HG02840 (cell line): ENCODE results near the gene ITPRID2.

Experiments
- ATAC-seq: cut with Tn5 transposase; IDR thresholded peaks from one replicate; pipeline ENCODE4 v1.9.1; 2021; ENCODE audit warnings: mild to moderate bottlenecking, moderate library complexity, moderate number of reproducible peaks; ENCODE audit not compliant: unreplicated experiment, low FRiP score

Gene ITPRID2

DNA sequence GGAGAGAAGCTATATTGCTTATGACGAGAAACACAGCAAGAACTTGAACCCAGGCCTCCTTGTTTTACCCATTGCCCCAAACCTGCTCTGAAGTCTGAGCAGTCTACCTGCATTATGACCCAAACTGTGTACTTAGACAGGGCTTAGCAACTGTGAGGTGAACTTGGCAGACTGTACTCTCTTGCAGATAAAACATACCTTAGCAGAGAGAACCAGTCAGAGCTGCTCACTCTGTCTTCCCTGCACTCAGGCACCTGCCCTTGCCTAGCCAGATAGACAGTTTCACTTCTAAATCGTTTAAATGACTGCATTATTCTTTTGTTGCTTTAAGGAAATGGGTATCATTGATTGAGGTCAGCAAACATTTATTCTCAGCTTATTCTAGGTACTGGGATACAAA is 20.3 kb downstream of the ITPRID2 start:
- no peak for ATAC-seq

- no peak for ATAC-seq
These were observed 23.6 kb downstream of the ITPRID2 start for GRCh38 chr2:181915102-181915501.

- ATAC-seq = no peak
These were observed 25.5 kb downstream of the ITPRID2 start for GRCh38 chr2:181916726-181917718.

GRCh38 chr2:181918188-181918587 is 26.7 kb downstream of the ITPRID2 start:
- no peak for ATAC-seq

- no peak for ATAC-seq
These were observed 31.6 kb downstream of the ITPRID2 start for GRCh38 chr2:181923121-181923520.

GRCh38 chr2:181924336-181924735 is 32.8 kb downstream of the ITPRID2 start:
- ATAC-seq = no peak

DNA sequence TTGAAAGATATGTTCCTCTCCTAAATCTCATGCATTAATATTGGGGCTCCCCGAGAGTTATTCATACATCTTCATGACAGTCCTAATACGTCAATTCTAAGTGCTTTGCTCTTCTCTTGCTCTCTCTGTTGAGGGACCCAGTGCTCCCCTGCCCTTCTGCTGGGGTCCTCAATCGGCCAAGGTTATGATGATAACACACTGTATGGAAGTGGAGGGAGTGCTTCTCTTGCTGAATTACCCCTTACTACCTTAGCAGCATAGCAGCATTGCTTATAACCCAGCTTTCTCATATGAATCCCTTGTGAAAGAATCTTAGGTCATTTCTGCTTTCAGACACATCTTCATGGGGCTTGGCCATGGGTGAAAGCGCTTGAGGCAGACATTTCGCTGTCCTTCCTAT is 43.2 kb downstream of the ITPRID2 start:
- no peak for ATAC-seq

DNA sequence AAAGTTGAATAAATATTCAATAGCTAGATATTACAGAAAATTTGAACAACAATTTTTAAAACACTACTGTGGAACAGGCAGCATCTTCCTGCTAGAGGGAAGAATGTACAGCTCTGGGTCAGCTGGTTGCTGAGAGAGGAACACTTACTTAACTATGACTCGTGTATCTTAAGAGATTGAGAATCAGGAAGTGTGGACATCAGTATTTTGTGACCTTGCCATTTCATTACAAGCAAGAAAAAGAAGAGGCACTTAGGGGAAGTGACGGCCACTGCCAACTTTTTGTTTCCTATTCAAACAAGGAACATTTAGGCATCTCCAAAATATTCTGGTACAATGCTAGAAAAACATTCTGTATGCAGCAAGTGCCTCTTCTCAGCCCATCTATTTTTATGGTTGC is 45.9 kb downstream of the ITPRID2 start:
- no peak for ATAC-seq

- ATAC-seq = no peak
These were observed 52.0 kb downstream of the ITPRID2 start for GRCh38 chr2:181943411-181944124.

- ATAC-seq = no peak
These were observed 52.8 kb downstream of the ITPRID2 start for GRCh38 chr2:181944164-181944913.

DNA sequence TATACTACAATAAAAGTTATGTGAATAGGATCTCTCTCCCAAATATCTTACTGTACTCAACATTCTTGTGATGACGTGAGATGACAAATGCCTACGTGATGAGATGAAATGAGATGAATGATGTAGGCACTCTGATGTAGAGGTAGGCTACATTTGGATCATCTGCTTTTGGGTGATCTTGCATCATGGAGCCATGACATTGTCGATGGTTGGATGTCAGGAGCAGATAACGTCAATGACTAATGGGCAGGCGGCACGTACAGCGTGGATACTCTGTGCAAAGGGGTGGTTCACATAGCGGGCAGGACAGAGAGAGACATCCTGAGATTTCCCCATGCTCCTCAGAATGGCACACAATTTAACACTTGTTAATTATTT is 53.4 kb downstream of the ITPRID2 start:
- no peak for ATAC-seq

DNA sequence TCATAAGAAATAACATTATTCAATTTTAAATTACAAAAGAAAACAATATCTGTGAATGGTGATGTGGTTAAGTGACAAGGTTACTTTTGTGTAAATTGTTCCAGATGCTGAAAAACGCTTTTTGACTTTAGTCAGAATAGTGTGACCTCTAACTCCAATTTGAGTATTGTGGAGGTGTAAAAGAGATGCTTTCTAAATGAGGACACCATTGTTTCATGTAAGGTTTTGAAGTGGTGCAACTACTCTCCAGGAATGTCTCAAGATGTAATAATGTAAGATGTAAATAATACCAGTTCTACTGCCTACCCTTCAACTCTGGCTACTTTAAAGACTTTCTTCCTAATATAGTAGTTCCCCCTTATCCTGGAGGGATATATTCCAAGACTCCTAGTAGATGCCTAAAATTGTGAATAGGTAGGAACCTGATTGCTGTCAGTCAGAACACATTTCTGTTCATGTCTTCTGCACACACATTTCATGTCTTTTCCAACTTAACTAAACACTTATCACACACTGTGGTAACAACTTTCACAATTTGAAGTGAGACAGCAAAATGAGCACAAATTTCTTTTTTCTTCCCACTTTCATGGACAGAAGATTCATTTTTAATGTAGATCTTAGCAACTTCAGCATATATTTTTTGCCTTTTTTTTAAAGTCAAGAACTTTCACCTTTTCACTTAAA is 55.1 kb downstream of the ITPRID2 start:
- ATAC-seq = no peak

DNA sequence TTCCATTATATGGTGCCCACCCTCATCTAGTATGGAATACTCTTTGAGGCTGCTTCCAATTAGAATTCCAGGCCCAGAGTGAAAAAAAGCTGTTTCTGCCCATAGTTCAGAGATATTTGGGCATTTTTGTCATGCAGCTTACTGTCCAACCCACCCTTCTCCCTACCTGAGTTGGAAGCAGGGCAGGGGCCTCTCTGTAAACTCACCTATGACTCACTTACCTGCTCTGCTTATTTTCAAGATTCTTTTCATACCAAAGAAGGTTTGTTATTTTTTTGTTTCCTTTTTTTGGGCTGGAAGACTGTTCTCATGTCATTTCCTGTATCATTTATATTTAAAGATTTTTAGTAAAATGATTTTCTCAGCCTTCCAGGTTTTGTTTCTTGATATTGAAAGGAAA is 55.7 kb downstream of the ITPRID2 start:
- ATAC-seq = no peak

DNA sequence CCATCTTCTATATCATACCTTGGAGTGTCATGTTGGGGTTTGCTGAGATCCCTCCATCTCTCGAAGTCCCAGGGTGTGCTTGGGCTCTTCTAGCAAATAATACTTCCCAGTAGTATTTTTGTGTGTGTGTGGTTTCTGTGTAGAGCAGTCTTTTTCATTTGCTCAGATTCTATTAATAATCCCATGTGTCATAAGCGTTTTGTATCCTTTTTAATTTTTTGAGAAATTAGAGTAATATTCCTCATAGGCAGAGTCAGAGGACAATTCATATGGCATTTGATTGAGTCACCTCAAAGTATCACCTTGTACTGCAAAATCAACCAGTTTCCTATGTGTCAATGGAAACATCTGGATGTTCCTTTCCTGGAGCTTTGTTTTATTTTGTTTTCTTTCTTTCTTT is 56.7 kb downstream of the ITPRID2 start:
- no peak for ATAC-seq

GRCh38 chr2:181949047-181949446 is 57.5 kb downstream of the ITPRID2 start:
- no peak for ATAC-seq

- ATAC-seq = no peak
These were observed 61.1 kb downstream of the ITPRID2 start for GRCh38 chr2:181952404-181953226.

GRCh38 chr2:181953881-181954537 is 62.5 kb downstream of the ITPRID2 start:
- no peak for ATAC-seq

DNA sequence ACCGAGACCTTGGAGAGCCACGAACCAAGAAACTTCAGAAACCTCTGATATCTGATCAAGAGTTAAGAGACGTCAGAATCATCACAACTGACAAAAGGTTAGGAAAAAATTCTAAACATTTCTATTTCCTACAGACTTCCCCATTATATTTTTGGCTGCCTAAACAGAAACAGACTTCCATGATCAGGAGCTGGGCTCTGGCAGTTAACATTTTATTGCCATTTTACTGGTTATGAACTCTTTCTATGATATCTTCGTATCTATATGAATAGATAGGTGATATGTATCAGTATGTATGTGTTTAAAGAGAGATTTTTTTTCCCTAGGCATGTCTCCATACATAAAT is 63.0 kb downstream of the ITPRID2 start:
- ATAC-seq = no peak

GRCh38 chr2:181955010-181955409 is 63.5 kb downstream of the ITPRID2 start:
- ATAC-seq = no peak
